HepG2 (cell line): ENCODE measurements around the gene PRDX6. TPM values are rescaled to one million over a fixed set of nuclear protein-coding genes. Genes with fewer than 3 reads are reported as not detected.

Experiments used
- MEIS1 ChIP-seq: sonication (generic); formaldehyde crosslinking; IDR thresholded peaks from 2 replicates; pipeline ENCODE4 v1.9.0; 2021; ENCODE audit warnings: mild to moderate bottlenecking, missing genetic modification reagents, moderate library complexity, borderline replicate concordance
- MYNN ChIP-seq: sonication (generic); formaldehyde crosslinking; IDR thresholded peaks from 2 replicates; pipeline ENCODE4 v1.4.0; 2020; ENCODE audit warnings: mild to moderate bottlenecking, low read depth, missing genetic modification reagents
- NFE2 ChIP-seq: sonication (generic); formaldehyde crosslinking; IDR thresholded peaks from 2 replicates; pipeline ENCODE4 v1.4.0; 2020; ENCODE audit warnings: missing genetic modification reagents
- PHF21A ChIP-seq: sonication (generic); formaldehyde crosslinking; IDR thresholded peaks from 2 replicates; pipeline ENCODE4 v1.5.0; 2020; ENCODE audit warnings: mild to moderate bottlenecking, missing genetic modification reagents
- RORA ChIP-seq: sonication (generic); formaldehyde crosslinking; IDR thresholded peaks from 2 replicates; pipeline ENCODE4 v1.5.0; 2020; ENCODE audit warnings: mild to moderate bottlenecking, missing genetic modification reagents, moderate library complexity
- TRIM24 ChIP-seq: sonication (generic); formaldehyde crosslinking; IDR thresholded peaks from 2 replicates; pipeline ENCODE4 v1.8.0; 2022; ENCODE audit warnings: mild to moderate bottlenecking, missing genetic modification reagents
- polyA plus RNA-seq, 8 experiments: library from polyadenylated mRNA; depleted of rRNA in 3 of 8; stranded (reverse) in 7 of 8; unstranded in 1 of 8; fragments of >200 nt; fragmentation: Illumina TruSeq in 4 of 8; extraction: Trizol in 4 of 8; gene quantifications; 2 replicates each; pipeline versions ENCODE4 v1.2.1 to v1.2.3, GENCODE V29; 2011 to 2016; ENCODE audit warnings: low read depth in 4 of 8, missing spikeins in 1 of 8, mixed read lengths in 1 of 8; ENCODE audit not compliant: insufficient read depth in 1 of 8
- total RNA-seq, 5 experiments: library from RNA; depleted of rRNA; stranded (reverse); fragments of >200 nt; fragmentation: Illumina TruSeq; extraction: Trizol; gene quantifications; 2 replicates each; pipeline ENCODE4 v1.2.3, GENCODE V29; 2016; ENCODE audit warnings: low read depth in 1 of 5
- TF ChIP-seq, protein P1 (sequence below): sonication (generic); formaldehyde crosslinking; IDR thresholded peaks from 2 replicates; pipeline ENCODE4 v1.9.0; 2021; ENCODE audit warnings: missing genetic modification reagents, borderline replicate concordance
- TF ChIP-seq, protein P2 (sequence below): sonication (generic); formaldehyde crosslinking; IDR thresholded peaks from 2 replicates; pipeline ENCODE4 v1.4.0; 2020; ENCODE audit warnings: missing genetic modification reagents, borderline replicate concordance
- TF ChIP-seq, protein P3 (sequence below): sonication (generic); formaldehyde crosslinking; conservative IDR thresholded peaks from 2 replicates; pipeline ENCODE4 v1.8.0; 2022; ENCODE audit warnings: missing genetic modification reagents

PRDX6 gene
- total and polyA plus RNA-seq, 2 of the 13 experiments (the other 11 are each of a cell fraction or from before 2014, with no cell fraction given), result 224 to 309 TPM

DNA sequence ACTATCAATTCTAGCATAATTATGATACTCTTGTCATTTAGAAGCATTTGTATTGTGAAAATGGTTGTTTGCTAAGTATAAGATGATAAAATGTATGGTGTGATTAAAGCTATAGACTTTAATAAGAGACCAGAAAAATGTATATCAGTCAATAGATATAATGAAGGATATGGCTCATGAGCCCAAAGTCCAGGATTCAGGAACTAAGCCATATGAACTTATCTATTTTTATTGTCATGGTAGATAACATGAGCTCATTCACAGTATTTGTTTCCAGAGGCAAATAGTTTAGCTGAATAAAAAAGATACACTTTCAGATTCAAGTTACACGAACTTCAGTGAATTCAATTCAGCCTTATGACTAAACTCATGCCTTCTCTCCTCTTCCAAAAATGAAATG is 32.7 kb downstream of the PRDX6 start (continued):
- TF ChIP-seq, protein P1, sequence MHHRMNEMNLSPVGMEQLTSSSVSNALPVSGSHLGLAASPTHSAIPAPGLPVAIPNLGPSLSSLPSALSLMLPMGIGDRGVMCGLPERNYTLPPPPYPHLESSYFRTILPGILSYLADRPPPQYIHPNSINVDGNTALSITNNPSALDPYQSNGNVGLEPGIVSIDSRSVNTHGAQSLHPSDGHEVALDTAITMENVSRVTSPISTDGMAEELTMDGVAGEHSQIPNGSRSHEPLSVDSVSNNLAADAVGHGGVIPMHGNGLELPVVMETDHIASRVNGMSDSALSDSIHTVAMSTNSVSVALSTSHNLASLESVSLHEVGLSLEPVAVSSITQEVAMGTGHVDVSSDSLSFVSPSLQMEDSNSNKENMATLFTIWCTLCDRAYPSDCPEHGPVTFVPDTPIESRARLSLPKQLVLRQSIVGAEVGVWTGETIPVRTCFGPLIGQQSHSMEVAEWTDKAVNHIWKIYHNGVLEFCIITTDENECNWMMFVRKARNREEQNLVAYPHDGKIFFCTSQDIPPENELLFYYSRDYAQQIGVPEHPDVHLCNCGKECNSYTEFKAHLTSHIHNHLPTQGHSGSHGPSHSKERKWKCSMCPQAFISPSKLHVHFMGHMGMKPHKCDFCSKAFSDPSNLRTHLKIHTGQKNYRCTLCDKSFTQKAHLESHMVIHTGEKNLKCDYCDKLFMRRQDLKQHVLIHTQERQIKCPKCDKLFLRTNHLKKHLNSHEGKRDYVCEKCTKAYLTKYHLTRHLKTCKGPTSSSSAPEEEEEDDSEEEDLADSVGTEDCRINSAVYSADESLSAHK (CRISPR knock-in tag), result no peak
- TF ChIP-seq RORA (CRISPR knock-in tag) (no peak), MEIS1 (no peak), MYNN (CRISPR knock-in tag) (no peak), NFE2 (CRISPR knock-in tag) (no peak), PHF21A (no peak), TRIM24 (CRISPR knock-in tag) (no peak)
- TF ChIP-seq, protein P2, sequence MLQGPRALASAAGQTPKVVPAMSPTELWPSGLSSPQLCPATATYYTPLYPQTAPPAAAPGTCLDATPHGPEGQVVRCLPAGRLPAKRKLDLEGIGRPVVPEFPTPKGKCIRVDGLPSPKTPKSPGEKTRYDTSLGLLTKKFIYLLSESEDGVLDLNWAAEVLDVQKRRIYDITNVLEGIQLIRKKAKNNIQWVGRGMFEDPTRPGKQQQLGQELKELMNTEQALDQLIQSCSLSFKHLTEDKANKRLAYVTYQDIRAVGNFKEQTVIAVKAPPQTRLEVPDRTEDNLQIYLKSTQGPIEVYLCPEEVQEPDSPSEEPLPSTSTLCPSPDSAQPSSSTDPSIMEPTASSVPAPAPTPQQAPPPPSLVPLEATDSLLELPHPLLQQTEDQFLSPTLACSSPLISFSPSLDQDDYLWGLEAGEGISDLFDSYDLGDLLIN, result no peak
- TF ChIP-seq, protein P3, sequence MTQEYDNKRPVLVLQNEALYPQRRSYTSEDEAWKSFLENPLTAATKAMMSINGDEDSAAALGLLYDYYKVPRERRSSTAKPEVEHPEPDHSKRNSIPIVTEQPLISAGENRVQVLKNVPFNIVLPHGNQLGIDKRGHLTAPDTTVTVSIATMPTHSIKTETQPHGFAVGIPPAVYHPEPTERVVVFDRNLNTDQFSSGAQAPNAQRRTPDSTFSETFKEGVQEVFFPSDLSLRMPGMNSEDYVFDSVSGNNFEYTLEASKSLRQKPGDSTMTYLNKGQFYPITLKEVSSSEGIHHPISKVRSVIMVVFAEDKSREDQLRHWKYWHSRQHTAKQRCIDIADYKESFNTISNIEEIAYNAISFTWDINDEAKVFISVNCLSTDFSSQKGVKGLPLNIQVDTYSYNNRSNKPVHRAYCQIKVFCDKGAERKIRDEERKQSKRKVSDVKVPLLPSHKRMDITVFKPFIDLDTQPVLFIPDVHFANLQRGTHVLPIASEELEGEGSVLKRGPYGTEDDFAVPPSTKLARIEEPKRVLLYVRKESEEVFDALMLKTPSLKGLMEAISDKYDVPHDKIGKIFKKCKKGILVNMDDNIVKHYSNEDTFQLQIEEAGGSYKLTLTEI (CRISPR knock-in tag), result no peak
- TF ChIP-seq, all 625 proteins: peak for 0
